SK-N-MC (cell line): ENCODE data around the gene BID.

Source experiments
- EZH2 ChIP-seq: fragments of 200-600 bp; sonication (generic); IDR thresholded peaks from one replicate; pipeline ENCODE4 v1.6.1; 2017; ENCODE audit warnings: antibody characterized with exemption
- POLR2AphosphoS5 ChIP-seq: IDR thresholded peaks from 2 replicates; pipeline ENCODE4 v1.6.1; 2012; ENCODE audit warnings: mild to moderate bottlenecking, low read depth, low read length, borderline replicate concordance

DNA sequence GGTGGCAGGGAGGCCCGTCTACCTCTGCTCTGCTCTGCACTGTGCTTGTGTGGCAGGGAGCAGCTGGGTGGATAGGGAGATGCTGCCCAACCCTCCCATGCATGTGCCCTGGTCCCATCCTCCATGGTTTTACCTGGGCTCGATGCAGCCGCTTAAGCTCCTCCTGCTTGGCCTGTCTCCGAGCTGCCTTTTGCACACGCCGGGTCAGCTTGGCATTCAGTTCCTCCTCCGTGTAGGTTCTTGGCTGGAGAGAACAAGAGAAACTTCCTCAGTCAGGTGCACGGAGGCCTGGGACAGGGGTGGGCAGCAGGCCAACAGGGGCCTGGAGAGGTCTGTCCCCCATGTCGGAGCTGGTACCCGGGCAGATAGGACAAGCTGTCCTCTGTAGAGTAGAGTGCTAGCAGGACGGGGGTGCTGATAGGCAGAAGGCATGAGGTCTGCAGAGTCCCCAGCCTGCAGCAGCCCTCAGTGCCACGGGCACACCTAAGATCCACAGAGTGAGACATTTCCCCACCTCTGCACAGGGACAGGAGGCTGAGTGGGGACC lies 36.4 kb upstream of the BID start:
- no peak for TF ChIP-seq POLR2AphosphoS5
- no peak for TF ChIP-seq EZH2
